ENCODE measurements around the gene TNNI3. TPM values are rescaled to one million over a fixed set of nuclear protein-coding genes. Genes with fewer than 3 reads are reported as not detected.

The TNNI3 gene
- polyA plus RNA-seq, 1 experiment = 0.21 TPM

DNA sequence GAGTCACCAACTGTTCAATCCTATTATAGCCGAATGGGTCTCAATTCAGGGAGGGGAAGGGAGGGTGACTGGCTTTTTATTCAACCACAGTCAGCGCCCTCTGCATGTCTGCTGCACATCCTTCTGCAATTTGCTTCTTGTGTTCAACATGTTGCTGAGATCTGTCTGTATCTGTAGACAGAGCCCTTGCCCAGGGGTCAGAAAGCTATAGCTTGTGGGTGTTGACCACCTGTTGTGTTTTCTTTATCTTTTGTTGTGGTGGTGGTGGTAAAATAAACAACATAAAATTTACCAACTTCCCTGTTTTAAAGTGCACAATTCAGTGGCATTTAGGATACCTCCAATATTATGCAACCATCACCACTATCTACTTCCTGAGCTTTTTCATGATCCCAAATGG is 52.3 kb downstream of the TNNI3 start:
- POLR2A ChIA-PET = no interaction called here
- CTCF ChIA-PET = interaction anchor here (4.4 kb wide), 1 partner anchor 16 kb away, joined by 19 read pairs; no protein-coding TSS in a partner anchor

DNA sequence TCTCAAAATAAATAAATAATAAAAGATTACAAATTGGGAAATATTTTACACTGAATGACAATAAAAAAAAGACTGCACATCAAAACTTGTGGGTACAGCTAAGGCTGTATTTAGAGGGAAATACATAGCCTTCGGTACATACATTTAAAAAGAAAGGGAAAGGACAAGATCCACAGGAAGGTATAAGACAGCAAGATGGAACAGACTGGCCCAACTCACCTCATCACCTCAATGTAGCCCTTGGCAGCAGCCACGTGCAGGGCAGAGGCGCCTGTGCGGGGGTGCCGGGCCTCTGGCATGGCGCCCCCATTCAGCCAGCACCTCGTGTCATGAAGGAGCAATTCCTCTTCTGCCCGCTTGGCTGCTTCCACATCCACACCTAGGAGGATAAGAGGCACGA is 54.3 kb downstream of the TNNI3 start:
- H3K27ac ChIP-seq (ENCODE audit: low read depth, low read length) = no peak overlapping the region
- ChIA-PET CTCF (interaction anchor here (4.4 kb wide), 1 partner anchor 14 kb away, joined by 19 read pairs; no protein-coding TSS in a partner anchor), POLR2A (no interaction called here)
- TF ChIP-seq, protein P1, sequence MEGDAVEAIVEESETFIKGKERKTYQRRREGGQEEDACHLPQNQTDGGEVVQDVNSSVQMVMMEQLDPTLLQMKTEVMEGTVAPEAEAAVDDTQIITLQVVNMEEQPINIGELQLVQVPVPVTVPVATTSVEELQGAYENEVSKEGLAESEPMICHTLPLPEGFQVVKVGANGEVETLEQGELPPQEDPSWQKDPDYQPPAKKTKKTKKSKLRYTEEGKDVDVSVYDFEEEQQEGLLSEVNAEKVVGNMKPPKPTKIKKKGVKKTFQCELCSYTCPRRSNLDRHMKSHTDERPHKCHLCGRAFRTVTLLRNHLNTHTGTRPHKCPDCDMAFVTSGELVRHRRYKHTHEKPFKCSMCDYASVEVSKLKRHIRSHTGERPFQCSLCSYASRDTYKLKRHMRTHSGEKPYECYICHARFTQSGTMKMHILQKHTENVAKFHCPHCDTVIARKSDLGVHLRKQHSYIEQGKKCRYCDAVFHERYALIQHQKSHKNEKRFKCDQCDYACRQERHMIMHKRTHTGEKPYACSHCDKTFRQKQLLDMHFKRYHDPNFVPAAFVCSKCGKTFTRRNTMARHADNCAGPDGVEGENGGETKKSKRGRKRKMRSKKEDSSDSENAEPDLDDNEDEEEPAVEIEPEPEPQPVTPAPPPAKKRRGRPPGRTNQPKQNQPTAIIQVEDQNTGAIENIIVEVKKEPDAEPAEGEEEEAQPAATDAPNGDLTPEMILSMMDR (IDR thresholded peaks at IDR 0.05; ENCODE audit: low read depth, low read length) = no peak
- H3K4me3 ChIP-seq (ENCODE audit: low read depth, low read length) = no peak overlapping the region
- no peaks in the 10 kb centered on the region for H3K27me3 ChIP-seq (ENCODE audit: control insufficient read depth, insufficient read depth, low read length)
- peaks cover 11% of the 10 kb centered on the region for H3K9me3 ChIP-seq (ENCODE audit: control insufficient read depth, insufficient read depth, low read length)
- no peak for DNase-seq (ENCODE audit: low read depth, low spot score)

More for the DNA sequence above, 52.3 kb downstream of the TNNI3 start:
- no peak overlapping the region for H3K4me3 ChIP-seq (ENCODE audit: low read depth, low read length)
- H3K27ac ChIP-seq (ENCODE audit: low read depth, low read length) = no peak overlapping the region
- DNase-seq (ENCODE audit: low read depth, low spot score) = no peak
- H3K9me3 ChIP-seq (ENCODE audit: control insufficient read depth, insufficient read depth, low read length) = peaks cover 11% of the 10 kb centered on the region
- H3K27me3 ChIP-seq (ENCODE audit: control insufficient read depth, insufficient read depth, low read length) = no peaks in the 10 kb centered on the region
- TF ChIP-seq, protein P1 (IDR thresholded peaks at IDR 0.05; ENCODE audit: low read depth, low read length) = no peak

Small RNA genes lying within 50 kb of the gene (small RNA-seq; reads per million reads assigned to genes)
- gene MIR7975 (ENCODE audit: insufficient read length, low read depth) = not detected
- not detected for gene RF01210 (ENCODE audit: insufficient read length, low read depth)

Other genes with a start within 250 kb of the TNNI3 start
- gene NLRP7, start 210.2 kb downstream of the TNNI3 start, polyA plus RNA-seq (2011; rRNA removed) = not detected in 2 replicates
- gene NLRP2, start 191.4 kb downstream of the TNNI3 start, polyA plus RNA-seq (2011; rRNA removed) = 0.12 TPM in 1 of 2 replicates, not detected in the other
- 0.11 TPM in 1 of 2 replicates, not detected in the other for gene GP6, start 119.5 kb downstream of the TNNI3 start, polyA plus RNA-seq (2011; rRNA removed)
- gene RDH13, start 94.6 kb downstream of the TNNI3 start, polyA plus RNA-seq (2011; rRNA removed) = 3.1 and 4.5 TPM in 2 replicates
- gene EPS8L1, start 81.9 kb downstream of the TNNI3 start, polyA plus RNA-seq (2011; rRNA removed) = 1.5 and 2.3 TPM in 2 replicates
- gene PPP1R12C, start 40.1 kb downstream of the TNNI3 start, polyA plus RNA-seq (2011; rRNA removed) = 24.2 and 30.0 TPM in 2 replicates
- 2.8 and 3.3 TPM in 2 replicates for gene TNNT1, start 8.5 kb downstream of the TNNI3 start, polyA plus RNA-seq (2011; rRNA removed)
- 0.21 TPM in 1 of 2 replicates, not detected in the other for gene DNAAF3, start 8.9 kb upstream of the TNNI3 start, polyA plus RNA-seq (2011; rRNA removed)
- 0.06 and 0.15 TPM in 2 replicates for gene SYT5, start 22.6 kb upstream of the TNNI3 start, polyA plus RNA-seq (2011; rRNA removed)
- gene PTPRH, start 51.8 kb upstream of the TNNI3 start, polyA plus RNA-seq (2011; rRNA removed) = 1.3 and 1.9 TPM in 2 replicates
- gene TMEM86B, start 71.0 kb upstream of the TNNI3 start, polyA plus RNA-seq (2011; rRNA removed) = 0.87 and 1.2 TPM in 2 replicates
- gene PPP6R1, start 101.3 kb upstream of the TNNI3 start, polyA plus RNA-seq (2011; rRNA removed) = 24.5 and 30.1 TPM in 2 replicates
- gene HSPBP1, start 122.4 kb upstream of the TNNI3 start, polyA plus RNA-seq (2011; rRNA removed) = 18.5 and 27.4 TPM in 2 replicates
- gene BRSK1, start 126.3 kb upstream of the TNNI3 start, polyA plus RNA-seq (2011; rRNA removed) = 9.5 and 11.2 TPM in 2 replicates
- gene TMEM150B, start 167.6 kb upstream of the TNNI3 start, polyA plus RNA-seq (2011; rRNA removed) = not detected in 2 replicates
- gene KMT5C, start 182.1 kb upstream of the TNNI3 start, polyA plus RNA-seq (2011; rRNA removed) = 2.6 and 3.7 TPM in 2 replicates
- 0.16 and 0.19 TPM in 2 replicates for gene COX6B2, start 197.0 kb upstream of the TNNI3 start, polyA plus RNA-seq (2011; rRNA removed)
- not detected in 2 replicates for gene GARIN5B, start 205.5 kb upstream of the TNNI3 start, polyA plus RNA-seq (2011; rRNA removed)
- 14.8 and 19.9 TPM in 2 replicates for gene IL11, start 212.7 kb upstream of the TNNI3 start, polyA plus RNA-seq (2011; rRNA removed)
- gene TMEM190, start 219.1 kb upstream of the TNNI3 start, polyA plus RNA-seq (2011; rRNA removed) = 0.32 and 0.50 TPM in 2 replicates
- gene TMEM238, start 226.6 kb upstream of the TNNI3 start, polyA plus RNA-seq (2011; rRNA removed) = not detected in 2 replicates
- 325 and 535 TPM in 2 replicates for gene RPL28, start 228.2 kb upstream of the TNNI3 start, polyA plus RNA-seq (2011; rRNA removed)

Data from AG04450 (cell line).